HG03439 (cell line): ENCODE data around the gene MEF2B.
"Not testable (repeated sequence)": the region's sequence is repeated elsewhere in the genome, so short reads cannot be mapped to it uniquely, and the experiment has no call there.

ENCODE experiments used
- ATAC-seq: cut with Tn5 transposase; IDR thresholded peaks from one replicate; pipeline ENCODE4 v1.9.1; 2021; ENCODE audit warnings: mild to moderate bottlenecking, moderate library complexity; ENCODE audit not compliant: unreplicated experiment

Gene MEF2B

GRCh38 chr19:19102566-19102965 lies 67.5 kb downstream of the MEF2B start:
- not testable (repeated sequence) for ATAC-seq

- no peak for ATAC-seq
These were observed 68.5 kb downstream of the MEF2B start for GRCh38 chr19:19101540-19101939.

GRCh38 chr19:19098703-19099632 lies 71.1 kb downstream of the MEF2B start:
- ATAC-seq: no peak

- no peak for ATAC-seq
These were observed 71.9 kb downstream of the MEF2B start for GRCh38 chr19:19098084-19098702.

- no peak for ATAC-seq
These were observed 73.1 kb downstream of the MEF2B start for GRCh38 chr19:19096641-19097627.

GRCh38 chr19:19095691-19096090 lies 74.4 kb downstream of the MEF2B start:
- no peak for ATAC-seq
